HUES6 (cell line): ENCODE results near the gene SCARB2.
A peak's percentile ranks its signal among the peaks of the same experiment; 100 is the strongest.

Experiments
- H3K27ac ChIP-seq: 2 replicates; pipeline ENCODE4 v1.7.0; 2013; ENCODE audit warnings: low read depth, mild to moderate bottlenecking, low read length, inconsistent platforms
- H3K27me3 ChIP-seq: 2 replicates; pipeline ENCODE4 v1.6.1; 2013; ENCODE audit warnings: low read length; ENCODE audit not compliant: control insufficient read depth, insufficient read depth
- H3K36me3 ChIP-seq: 2 replicates; pipeline ENCODE4 v1.6.1; 2013; ENCODE audit warnings: low read length; ENCODE audit not compliant: control insufficient read depth, insufficient read depth
- H3K4me1 ChIP-seq: 2 replicates; pipeline ENCODE4 v1.6.1; 2013; ENCODE audit warnings: low read length; ENCODE audit not compliant: control insufficient read depth, insufficient read depth
- H3K4me3 ChIP-seq: 2 replicates; pipeline ENCODE4 v1.5.1; 2013; ENCODE audit warnings: low read depth, low read length
- H3K9ac ChIP-seq: one replicate; pipeline ENCODE4 v1.6.1; 2013; ENCODE audit warnings: mild to moderate bottlenecking, low read length
- H3K9me3 ChIP-seq: 2 replicates; pipeline ENCODE4 v1.6.1; 2013; ENCODE audit warnings: low read depth, low read length; ENCODE audit not compliant: control insufficient read depth, insufficient read depth

SCARB2 gene

DNA sequence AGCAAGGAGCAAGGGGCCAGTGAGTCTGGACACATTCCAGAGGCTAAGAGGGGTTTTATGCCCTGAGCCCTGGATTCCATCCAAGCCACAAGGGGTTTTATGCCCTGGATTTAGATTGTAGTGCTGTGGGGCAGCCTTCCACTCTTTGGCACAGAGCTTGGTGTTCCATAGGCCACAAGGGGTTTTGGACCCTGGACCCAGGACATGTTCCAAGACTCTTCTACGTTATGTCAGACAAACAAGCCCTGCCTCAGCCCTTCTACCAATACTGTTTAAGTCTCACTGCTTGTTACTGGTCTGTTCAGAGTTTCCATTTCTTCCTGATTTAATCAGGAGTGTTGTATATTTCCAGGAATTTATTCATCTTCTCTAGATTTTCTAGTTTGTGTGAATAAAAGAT, 12.8 kb upstream of the SCARB2 start:
- H3K4me3 ChIP-seq, result no peak overlapping the region
- peaks cover 21% of the 10 kb centered on the region for H3K36me3 ChIP-seq
- no peak overlapping the region for H3K9ac ChIP-seq
- H3K9me3 ChIP-seq, result peaks cover 34% of the 10 kb centered on the region
- no peak overlapping the region for H3K27ac ChIP-seq
- H3K4me1 ChIP-seq, result 0 out of 2 replicates have a peak, but pooled peaks cover 3% of the 10 kb centered on the region
- no peaks in the 10 kb centered on the region for H3K27me3 ChIP-seq

DNA sequence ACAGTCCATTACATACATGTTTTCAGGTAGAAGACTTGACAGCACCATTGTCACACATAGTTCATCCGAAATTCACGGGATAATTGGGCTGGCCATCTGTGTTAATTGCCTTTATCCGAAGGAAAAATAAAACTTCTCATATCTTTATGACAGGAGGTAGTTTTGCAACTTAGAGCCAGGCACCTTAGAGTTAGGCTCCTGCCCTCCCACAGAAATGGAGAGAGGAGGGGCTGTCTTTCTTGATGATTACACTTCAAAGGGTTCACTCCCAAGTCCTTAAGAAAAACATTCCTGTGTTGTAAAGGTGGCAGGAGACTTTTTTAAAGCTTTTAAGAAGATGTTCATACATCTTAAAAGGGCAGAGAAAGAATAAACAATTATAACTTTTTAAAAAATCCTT, 10.5 kb upstream of the SCARB2 start:
- H3K36me3 ChIP-seq, result 0 out of 2 replicates have a peak, but pooled peaks cover under 1% of the 10 kb centered on the region
- H3K4me3 ChIP-seq, result no peak overlapping the region
- 0 out of 2 replicates have a peak, but pooled peaks cover 3% of the 10 kb centered on the region for H3K4me1 ChIP-seq
- H3K9me3 ChIP-seq, result peaks cover 16% of the 10 kb centered on the region
- no peak overlapping the region for H3K9ac ChIP-seq
- no peak overlapping the region for H3K27ac ChIP-seq
- H3K27me3 ChIP-seq, result no peaks in the 10 kb centered on the region

- Histone ChIP-seq H3K9ac (no peak overlapping the region), H3K27ac (no peak overlapping the region)
Observed at GRCh38 chr4:76219299-76220055, 5.9 kb upstream of the SCARB2 start.

DNA sequence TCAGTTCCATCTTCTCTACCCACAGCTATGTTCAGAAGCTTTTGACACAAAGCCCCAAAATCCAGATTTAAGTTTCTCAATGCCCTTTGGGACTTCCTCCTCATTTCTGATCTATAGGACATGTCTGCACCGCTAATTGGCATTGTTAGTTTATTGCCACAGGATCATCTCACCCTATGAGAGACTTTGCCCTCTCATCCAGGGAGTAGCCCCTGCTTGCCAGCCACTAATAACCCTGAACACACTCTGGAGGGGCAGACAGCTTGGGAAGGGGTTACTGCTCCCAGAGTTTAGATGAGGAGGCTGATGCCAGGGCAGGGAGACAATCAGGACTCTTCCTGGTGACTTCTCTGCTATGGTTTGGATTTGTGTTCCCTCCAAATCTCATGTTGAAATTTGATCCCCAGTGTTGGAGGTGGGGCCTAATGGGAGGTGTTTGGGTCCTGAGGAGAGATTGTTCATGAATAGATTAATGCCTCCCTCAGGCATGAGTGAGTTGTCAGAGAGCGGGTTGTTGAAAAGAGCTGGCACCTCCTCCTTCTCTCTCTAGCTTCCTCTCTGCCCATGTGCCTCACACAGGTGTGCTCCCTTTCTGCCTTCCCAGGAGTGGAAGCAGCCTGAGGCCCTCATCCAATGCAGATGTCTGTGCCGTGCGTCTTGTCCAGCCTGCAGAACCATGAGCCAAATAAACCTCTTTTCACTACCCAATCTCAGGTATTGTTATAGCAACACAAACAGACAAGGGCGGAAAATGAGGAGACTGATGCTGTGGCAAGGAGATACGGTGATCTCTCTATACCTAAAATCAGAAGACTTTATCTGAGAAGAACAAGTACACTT, 3.6 kb upstream of the SCARB2 start:
- Histone ChIP-seq H3K4me1 (peaks cover 22% of the 10 kb centered on the region), H3K4me3 (no peak overlapping the region), H3K9ac (no peak overlapping the region), H3K9me3 (no peaks in the 10 kb centered on the region), H3K36me3 (no peaks in the 10 kb centered on the region), H3K27me3 (no peaks in the 10 kb centered on the region), H3K27ac (no peak overlapping the region)

More at GRCh38 chr4:76219299-76220055, 5.9 kb upstream of the SCARB2 start:
- Histone ChIP-seq H3K4me3 (no peak overlapping the region), H3K27me3 (no peaks in the 10 kb centered on the region), H3K36me3 (no peaks in the 10 kb centered on the region), H3K9me3 (no peaks in the 10 kb centered on the region), H3K4me1 (peaks cover 13% of the 10 kb centered on the region)

- Histone ChIP-seq H3K9me3 (no peaks in the 10 kb centered on the region), H3K9ac (no peak overlapping the region), H3K27ac (no peak overlapping the region), H3K4me3 (no peak overlapping the region), H3K27me3 (no peaks in the 10 kb centered on the region), H3K36me3 (no peaks in the 10 kb centered on the region), H3K4me1 (peaks cover 24% of the 10 kb centered on the region)
Observed at GRCh38 chr4:76216524-76216923, 2.9 kb upstream of the SCARB2 start.

- H3K4me3 ChIP-seq, result no peak overlapping the region
- no peak overlapping the region for H3K27ac ChIP-seq
- H3K9ac ChIP-seq, result no peak overlapping the region
- peaks cover 24% of the 10 kb centered on the region for H3K4me1 ChIP-seq
- no peaks in the 10 kb centered on the region for H3K9me3 ChIP-seq
- H3K27me3 ChIP-seq, result no peaks in the 10 kb centered on the region
- no peaks in the 10 kb centered on the region for H3K36me3 ChIP-seq
Observed at GRCh38 chr4:76215077-76215476, 1.5 kb upstream of the SCARB2 start.

GRCh38 chr4:76214177-76214675, 602 bp upstream of the SCARB2 start:
- no peaks in the 10 kb centered on the region for H3K36me3 ChIP-seq
- H3K4me3 ChIP-seq, result peak overlapping the region; percentile 89
- no peak overlapping the region for H3K27ac ChIP-seq
- no peaks in the 10 kb centered on the region for H3K27me3 ChIP-seq
- peaks cover 24% of the 10 kb centered on the region for H3K4me1 ChIP-seq
- H3K9ac ChIP-seq, result peak overlapping the region; percentile 58
- H3K9me3 ChIP-seq, result no peaks in the 10 kb centered on the region

DNA sequence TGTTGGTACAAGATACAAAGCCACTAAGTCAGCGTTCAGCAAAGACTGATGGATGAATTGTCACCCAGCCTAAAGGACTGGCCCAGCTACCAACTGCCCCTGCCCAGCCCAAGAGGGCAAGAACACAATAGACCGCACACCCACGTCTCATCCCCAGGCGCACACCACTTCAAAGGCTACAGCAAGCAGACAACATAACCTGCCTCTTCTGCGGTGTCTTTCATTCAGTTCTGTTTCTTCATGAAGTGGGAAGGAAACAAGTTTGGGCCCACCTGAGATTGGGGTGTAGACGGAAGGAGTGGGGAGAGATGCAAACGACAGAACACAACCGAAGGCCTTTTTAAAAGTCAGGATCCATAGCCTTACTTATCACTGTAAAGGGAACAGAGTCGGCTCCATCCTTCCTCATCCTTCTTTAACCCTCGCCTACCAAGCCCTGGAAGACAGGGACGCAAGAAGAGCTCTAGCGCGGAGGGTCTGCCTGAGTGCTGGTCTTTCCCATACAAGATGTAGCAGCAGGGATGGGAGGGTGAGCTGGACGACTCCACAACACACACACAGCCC, 691 bp downstream of the SCARB2 start:
- H3K36me3 ChIP-seq, result no peaks in the 10 kb centered on the region
- H3K4me3 ChIP-seq, result peak overlapping the region; percentile 89
- H3K9me3 ChIP-seq, result no peaks in the 10 kb centered on the region
- peak overlapping the region; percentile 58 for H3K9ac ChIP-seq
- no peak overlapping the region; the same call in 1 of the 2 replicates for H3K27ac ChIP-seq
- peaks cover 32% of the 10 kb centered on the region for H3K4me1 ChIP-seq
- no peaks in the 10 kb centered on the region for H3K27me3 ChIP-seq

- H3K27me3 ChIP-seq, result no peaks in the 10 kb centered on the region
- H3K4me3 ChIP-seq, result peak overlapping the region; percentile 89
Observed at GRCh38 chr4:76211769-76212708, 1.6 kb downstream of the SCARB2 start.

GRCh38 chr4:76210452-76210851, 3.2 kb downstream of the SCARB2 start:
- no peak overlapping the region for H3K4me3 ChIP-seq
- peaks cover 27% of the 10 kb centered on the region for H3K4me1 ChIP-seq
- H3K27ac ChIP-seq, result no peak overlapping the region
- H3K9me3 ChIP-seq, result no peaks in the 10 kb centered on the region
- H3K36me3 ChIP-seq, result no peaks in the 10 kb centered on the region
- H3K9ac ChIP-seq, result no peak overlapping the region
- H3K27me3 ChIP-seq, result no peaks in the 10 kb centered on the region

More at GRCh38 chr4:76211769-76212708, 1.6 kb downstream of the SCARB2 start:
- Histone ChIP-seq H3K36me3 (no peaks in the 10 kb centered on the region), H3K9ac (no peak overlapping the region), H3K27ac (no peak overlapping the region), H3K9me3 (no peaks in the 10 kb centered on the region), H3K4me1 (peaks cover 28% of the 10 kb centered on the region)
